Raji (cell line): ENCODE data around the gene QRFP.

Experiments
- POLR2A ChIP-seq: IDR thresholded peaks from 2 replicates; pipeline ENCODE4 v1.6.1; 2011; ENCODE audit warnings: low read depth, low read length, control low read depth; ENCODE audit not compliant: insufficient read depth

The QRFP gene

DNA sequence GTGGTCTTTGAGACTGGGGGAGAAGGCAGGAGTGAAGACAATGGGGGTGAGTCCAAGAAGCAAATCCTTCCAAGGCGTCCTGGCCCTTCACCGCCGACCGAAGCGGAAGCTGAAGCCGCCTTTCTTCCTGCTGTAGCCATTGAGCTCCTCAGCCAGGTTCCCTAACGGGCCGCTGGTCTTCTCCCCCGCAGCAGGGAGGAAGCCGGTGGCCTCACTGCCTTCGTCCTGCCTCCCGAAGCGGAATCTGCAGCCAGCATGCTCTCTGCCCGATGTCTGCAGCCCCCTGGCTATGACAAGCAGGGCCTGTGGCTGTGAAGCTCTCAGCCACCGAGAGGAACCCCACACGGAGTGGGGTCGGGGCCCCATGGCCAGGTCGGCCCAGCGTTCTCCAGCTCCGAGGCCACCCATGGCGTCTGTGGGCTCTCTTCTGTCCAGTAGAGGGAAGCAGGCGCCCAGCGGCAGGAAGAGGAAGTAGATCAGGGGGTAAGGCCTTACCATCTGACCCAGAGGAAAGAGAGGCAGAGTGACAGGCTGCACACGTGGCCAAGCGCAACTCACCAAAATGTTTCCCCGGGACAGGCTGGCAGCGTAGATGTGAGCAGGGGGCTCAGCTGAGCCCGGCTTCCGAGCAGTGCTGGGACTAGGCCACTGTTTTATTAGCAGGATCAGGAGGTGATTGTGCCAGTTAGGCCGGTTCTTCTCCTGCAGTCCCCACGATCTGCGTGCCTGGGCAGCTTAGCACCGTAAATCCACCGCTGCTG lies 3.1 kb downstream of the QRFP start:
- TF ChIP-seq POLR2A, result no peak

- no peak for TF ChIP-seq POLR2A
Measured at GRCh38 chr9:130892477-130893304, 3.9 kb downstream of the QRFP start.

DNA sequence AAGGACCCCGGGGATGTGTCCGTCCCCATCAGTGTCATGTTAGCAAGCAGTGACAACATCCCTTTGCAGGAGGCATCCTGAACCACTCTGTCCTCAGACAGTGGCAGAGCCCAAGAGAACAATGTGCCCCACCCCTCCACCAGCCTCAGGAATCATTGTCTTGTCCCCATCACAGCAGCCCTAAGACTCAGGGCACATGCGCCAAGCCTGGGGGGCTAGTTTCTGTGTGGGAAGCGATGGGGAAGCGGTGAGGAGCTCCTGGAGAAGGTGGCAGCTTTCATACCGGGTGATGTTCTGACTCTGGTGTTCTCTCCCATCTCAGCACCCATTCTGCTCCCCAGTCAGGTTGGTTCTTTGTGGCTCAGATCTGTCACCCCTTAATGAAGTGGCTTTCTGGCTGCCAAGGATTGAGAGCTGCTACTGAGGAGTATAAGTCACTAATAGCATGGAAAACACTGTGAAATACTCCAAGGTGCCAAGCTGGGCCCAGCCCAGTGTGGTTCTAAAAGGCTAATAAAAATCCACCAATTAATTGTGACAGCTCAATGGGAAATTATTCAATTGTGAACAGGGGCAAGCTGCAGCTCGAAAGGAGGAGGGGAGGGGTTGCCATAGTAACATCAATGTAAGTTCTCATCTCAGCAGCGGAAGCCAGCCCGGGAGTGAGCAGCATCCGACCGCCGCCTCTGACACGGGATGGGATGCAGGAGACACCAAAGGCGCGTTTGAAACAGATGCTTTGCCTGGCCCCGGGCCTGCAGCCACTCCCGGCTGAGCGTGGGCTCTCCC lies 4.7 kb downstream of the QRFP start:
- TF ChIP-seq POLR2A, result no peak

DNA sequence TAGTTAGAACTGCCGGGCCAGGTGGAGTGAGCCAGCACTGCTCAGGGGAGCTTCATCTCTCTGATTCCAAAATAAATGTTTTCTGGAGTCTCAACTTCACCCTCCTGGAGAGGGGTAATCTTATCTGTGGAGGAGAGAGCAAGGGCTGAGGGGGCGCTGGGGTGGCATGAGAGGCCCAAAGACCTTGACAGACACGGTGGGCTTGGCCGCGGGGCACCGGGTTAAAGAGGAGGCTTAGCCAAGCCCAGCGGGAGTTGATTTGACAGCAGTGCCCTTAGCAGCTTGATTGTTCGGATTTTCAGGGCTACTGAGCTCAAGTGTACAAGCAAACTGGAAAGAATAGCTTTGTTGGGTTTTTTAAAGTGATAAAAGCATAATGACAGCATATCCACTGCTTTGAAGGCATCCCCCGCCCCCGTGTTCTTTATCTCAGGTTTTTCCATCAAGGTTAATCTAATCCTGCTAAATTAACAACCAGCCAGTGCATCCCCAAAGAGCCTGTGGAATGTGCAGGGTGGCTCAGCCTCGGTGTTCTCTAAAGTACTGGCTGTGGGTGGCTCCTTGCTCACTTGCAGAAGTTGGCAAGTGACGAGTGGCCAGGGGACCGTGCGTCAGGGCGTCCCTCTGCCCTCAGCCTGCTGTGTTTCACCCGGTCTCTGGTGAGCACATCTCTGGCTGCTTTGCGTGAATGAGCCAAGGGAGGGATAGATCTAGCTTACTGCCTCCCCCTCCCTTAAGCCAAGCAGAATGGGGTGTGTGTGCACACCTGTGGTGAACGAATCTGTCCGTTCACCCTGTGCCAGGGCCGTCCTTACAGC lies 5.5 kb downstream of the QRFP start:
- TF ChIP-seq POLR2A, result no peak

DNA sequence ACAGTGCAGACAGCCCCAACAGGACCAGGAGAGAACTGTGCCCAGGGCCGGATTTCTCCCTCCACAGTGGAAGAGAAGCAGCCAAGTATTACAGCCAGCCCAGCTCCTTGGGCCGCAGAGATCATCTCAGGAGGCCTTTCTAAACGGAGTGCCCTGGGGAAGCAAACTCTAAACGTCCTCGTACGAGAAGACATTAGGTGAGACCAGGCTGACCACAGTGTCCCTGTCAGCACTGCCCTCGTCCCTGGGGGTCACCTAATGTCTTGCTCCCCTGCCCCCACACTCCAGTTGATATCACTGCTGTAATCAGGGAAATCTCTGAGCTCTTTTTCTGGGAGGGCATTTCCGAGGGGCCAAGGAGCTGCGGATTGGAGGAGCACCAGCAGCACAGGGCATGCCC lies 6.5 kb downstream of the QRFP start:
- no peak for TF ChIP-seq POLR2A

DNA sequence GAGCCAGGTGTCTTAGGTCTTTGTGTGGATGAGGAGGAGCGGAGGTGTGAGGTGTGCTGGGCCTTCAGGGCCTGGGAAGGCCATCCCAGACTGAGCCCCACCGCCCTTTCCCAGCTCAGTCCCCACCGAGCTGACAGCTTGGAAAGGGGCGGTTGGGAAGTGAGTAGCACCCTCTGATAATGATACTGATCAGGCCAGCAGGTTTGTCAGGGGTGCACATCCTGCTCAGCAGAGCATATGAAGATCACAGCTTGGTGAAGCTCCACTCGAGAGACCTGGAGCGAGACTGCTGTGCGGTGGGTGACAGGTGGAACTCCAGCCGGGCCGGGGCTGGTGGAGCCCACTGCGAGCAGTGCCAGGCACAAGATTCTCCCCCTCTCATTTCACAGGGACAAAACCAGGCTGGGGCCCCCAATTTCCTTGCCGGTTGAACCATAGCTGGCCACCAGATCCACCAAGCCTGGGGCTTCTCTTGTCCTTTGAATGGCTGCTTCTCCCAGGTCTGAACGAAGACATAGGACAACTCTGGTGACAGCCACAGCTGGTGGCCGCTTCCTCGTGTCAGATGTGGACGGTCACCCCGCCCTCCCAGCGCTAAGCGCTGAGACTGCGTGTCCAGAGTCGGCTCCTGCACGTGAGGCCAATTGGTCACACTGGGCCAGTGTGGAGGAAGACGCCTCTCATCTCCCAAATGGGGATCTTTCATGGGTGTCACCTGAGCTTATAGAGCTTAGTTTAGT lies 8.3 kb downstream of the QRFP start:
- TF ChIP-seq POLR2A, result no peak

DNA sequence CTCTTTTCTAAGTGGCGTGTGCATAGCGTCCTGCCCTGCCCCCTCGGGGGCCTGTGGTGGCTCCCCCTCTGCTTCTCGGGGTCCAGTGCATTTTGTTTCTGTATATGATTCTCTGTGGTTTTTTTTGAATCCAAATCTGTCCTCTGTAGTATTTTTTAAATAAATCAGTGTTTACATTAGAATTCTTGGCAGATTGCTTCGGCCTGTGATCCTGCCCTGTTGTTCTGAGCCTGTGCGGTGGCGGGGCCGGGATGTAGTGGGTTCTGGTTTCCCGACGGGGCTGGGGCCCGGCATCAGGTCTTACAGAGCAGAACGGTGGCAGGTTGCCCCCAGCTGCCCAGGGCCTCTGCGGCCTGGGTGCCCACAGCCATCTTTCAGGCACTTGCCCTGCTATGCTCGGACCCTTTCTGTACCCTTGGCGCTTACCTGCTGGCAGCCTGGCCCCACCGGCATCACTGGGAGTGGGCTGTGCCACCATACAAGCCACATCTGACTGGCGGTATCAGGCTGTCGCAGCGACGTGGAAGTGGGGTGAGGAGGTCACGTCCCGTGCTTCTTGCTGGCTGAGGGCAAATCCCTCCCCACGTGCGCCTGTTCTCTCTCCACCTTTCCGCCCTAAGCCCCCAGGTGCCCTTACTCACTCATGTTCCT lies 9.0 kb downstream of the QRFP start:
- TF ChIP-seq POLR2A, result no peak

DNA sequence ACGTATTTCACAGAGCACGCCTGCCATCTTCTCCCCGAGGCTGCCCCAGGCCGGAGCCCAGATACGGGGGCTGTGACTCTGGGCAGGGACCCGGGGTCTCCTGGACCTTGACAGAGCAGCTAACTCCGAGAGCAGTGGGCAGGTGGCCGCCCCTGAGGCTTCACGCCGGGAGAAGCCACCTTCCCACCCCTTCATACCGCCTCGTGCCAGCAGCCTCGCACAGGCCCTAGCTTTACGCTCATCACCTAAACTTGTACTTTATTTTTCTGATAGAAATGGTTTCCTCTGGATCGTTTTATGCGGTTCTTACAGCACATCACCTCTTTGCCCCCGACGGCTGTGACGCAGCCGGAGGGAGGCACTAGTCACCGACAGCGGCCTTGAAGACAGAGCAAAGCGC lies 9.6 kb downstream of the QRFP start:
- TF ChIP-seq POLR2A, result no peak

- no peak for TF ChIP-seq POLR2A
Measured at GRCh38 chr9:130885484-130886375, 10.9 kb downstream of the QRFP start.

- no peak for TF ChIP-seq POLR2A
Measured at GRCh38 chr9:130884542-130885483, 11.8 kb downstream of the QRFP start.

DNA sequence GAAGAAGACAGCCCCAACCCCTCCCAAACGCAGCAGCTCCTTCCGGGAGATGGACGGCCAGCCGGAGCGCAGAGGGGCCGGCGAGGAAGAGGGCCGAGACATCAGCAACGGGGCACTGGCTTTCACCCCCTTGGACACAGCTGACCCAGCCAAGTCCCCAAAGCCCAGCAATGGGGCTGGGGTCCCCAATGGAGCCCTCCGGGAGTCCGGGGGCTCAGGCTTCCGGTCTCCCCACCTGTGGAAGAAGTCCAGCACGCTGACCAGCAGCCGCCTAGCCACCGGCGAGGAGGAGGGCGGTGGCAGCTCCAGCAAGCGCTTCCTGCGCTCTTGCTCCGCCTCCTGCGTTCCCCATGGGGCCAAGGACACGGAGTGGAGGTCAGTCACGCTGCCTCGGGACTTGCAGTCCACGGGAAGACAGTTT lies 12.5 kb downstream of the QRFP start:
- TF ChIP-seq POLR2A, result no peak
